ENCODE measurements around the gene MEGF9. TPM values are rescaled to one million over a fixed set of nuclear protein-coding genes. Genes with fewer than 3 reads are reported as not detected.
"Not testable (repeated sequence)": the region's sequence is repeated elsewhere in the genome, so short reads cannot be mapped to it uniquely, and the experiment has no call there.

MEGF9 gene
- 10 to 100 TPM; 18.4 to 19.9 TPM for total RNA-seq
- long read RNA-seq, donor 1, partial matches to known transcripts: 0 of 1 reads
- long read RNA-seq, donor 1, other reads (novel, unspliced or antisense): 1 of 1 reads
- long read RNA-seq, donor 2, partial matches to known transcripts: 2 of 4 reads
- long read RNA-seq, donor 2, other reads (novel, unspliced or antisense): 2 of 4 reads

DNA sequence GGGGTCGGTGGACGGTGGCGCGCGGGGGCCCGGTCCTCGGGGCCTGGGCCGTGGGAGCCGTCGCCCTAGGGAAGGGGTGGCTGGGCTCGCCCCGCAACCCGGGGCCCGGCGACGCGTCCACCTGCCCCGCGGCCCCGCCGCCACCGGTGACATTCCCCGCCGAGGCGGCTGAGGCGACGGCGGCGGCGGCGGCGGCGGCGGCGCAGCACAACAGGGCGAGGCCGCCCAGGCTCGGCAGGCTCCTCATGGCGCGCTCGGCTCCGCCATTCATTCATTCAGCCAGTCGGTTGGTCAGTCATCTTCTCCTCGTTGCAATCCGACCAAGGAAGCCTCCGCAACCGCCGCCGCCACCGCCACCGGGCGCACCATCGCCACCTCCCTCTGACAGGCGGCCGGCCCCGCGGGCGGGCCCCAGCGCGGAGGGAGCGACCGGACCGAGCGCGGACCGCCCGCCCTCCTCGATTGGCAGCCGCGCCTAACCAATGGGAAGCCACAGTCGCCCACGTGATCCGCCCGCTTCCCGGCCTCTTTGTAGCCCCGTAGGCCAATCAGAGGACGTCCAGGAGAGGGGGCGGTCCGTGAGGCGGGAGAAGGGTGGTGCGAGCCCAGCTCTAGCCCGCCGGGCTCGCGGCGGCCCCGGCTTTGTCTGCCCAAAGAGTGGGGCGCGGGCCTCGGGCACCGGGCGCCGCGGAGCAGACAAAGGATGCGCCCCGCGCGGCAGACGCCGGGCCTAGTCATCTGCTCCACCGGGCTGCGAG lies at the start of gene MEGF9:
TSS of gene MEGF9 (minus strand) at position 383 of the 758 bp plus-strand sequence. CDS start at position 271, 112 bp downstream.
- DNase-seq (ENCODE audit: low spot score): peak; percentile 100
- intact Hi-C loops (cut with DNase I): no loop called here

DNA sequence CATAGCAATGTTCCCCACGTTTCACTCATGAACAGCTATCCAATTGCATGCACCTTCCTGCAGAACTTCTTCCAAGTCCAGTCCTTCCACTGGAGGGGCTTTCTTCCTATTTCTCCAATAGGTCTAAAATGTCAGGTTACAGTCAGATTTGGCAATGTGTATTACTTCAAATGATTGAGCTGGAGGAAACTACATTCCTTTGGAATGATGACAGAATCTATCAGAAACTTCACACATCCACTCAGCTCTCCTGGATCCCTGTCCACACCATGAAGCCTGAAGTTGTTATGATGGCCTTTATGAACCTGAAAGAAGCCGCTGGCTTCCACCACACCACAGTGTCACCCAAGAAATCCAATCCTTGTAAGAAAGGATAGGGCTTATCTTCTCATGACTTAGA lies 46.7 kb upstream of the MEGF9 start:
- intact Hi-C loops (cut with DNase I): no loop called here
- no peak for DNase-seq (ENCODE audit: low spot score)

DNA sequence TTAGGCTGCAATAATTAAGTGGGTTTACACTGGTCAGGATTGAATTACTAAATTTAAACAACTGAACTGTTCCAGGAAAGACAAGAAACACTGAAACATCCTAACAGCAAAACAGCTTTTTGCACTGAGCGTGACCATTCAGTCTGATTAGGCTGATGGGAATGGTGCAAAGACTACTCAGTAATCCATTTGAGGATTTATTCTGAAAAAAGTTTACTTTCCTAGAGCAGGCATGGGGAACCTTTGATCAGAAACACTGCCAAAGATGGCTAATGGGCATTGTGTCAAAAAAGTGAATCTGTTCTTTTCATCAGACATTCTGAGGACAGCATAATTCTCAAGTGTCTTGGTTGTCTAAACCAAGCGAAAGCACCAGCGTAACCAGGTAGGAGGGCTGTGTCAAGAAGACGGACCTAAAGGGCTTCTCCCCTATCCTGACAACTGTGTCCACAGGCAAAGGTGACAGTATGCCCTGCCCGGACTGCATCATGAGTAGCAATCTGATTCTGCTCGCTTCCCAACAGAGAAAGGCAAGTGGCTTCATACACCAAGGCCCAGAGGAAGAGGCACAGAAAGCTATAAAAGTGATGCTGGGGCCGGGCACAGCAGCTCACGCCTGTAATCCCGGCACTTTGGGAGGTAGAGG lies 45.6 kb upstream of the MEGF9 start:
- no peak for DNase-seq (ENCODE audit: low spot score)
- intact Hi-C loops (cut with DNase I): loop anchor here (5.0 to 10.0 kb wide), 2 partner anchors 297 to 305 kb away; no protein-coding TSS in a partner anchor

DNA sequence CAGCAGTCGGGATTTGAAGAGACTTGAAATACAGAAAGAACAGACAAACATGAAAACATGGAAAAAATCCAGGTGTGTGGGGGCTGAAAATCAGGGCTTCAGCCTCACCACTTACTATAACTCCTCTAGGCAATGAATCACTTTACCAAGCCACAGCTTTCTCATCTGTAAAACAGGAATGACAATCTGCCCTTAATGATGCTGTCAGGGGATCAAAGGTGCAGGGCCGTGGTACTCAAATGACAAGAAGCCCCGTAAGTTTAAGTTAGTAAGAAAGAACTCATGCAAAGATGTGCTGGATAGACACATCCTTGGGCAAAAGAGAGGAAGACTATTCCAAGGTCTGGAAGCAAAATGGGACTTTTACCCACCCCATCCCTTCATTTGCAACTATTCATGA lies 44.3 kb upstream of the MEGF9 start:
- intact Hi-C loops (cut with DNase I): loop anchor here (5.0 to 10.0 kb wide), 2 partner anchors 299 to 306 kb away; no protein-coding TSS in a partner anchor
- no peak for DNase-seq (ENCODE audit: low spot score)

DNA sequence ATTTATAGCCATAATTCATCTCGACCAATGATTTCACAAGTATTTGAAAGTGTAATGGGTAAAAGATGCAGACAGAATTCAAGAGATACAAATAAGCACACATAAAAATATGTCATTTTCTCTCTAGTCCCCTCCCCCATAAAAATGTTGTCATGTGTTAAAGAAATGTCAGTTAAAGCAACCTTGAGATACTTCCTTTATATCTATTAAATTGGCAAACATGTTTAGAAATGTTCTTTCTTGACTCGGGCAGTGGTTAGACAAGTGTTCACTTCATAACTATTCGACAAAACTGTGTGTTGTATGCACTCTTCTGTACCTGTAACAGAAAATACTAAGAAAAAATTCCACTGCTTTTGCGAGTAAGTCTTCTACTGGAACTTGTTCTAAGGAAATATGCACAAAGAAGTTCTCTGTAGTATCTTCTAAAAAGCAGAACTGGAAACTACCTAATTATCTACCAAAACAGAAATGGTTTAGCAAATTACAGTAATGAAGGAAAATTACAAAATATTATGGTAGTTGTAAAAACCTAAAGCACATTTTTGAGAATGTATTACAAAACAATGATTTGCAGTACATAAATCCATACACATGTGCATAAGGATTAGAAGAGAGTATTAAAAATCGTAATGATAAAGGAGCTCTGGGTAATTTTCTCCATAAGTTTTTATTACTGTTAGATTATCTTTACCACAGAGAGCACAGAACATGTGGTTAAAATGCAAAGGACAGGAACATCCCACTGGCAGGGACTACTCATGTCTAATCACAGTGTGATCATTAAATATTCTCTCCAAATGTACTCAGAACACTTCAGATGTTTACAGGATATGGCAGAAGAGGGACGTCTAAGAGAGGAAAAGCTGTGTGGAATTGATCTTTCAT lies 43.0 kb upstream of the MEGF9 start:
- no peak for DNase-seq (ENCODE audit: low spot score)
- intact Hi-C loops (cut with DNase I): loop anchor here (5.0 to 10.0 kb wide), 2 partner anchors 300 to 308 kb away; no protein-coding TSS in a partner anchor

DNA sequence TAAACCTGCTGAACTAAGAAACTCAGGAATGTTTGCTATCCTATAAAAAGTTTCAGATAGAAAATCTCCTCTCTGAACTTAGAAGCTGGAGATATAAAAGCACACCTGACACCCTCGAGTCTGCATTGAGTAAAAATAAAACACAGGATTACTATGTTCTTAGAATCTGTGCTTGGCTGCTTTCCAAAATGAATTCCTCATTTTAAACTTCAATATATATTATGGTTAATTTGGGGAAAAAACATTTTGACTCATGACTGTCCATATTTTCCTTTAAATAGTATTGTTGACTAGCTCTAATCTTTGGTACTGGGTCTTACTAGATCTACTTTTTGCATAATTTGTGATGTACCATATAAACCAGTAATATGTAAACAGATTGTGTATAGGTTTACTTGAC lies 42.3 kb upstream of the MEGF9 start:
- intact Hi-C loops (cut with DNase I): loop anchor here (5.0 to 10.0 kb wide), 2 partner anchors 301 to 308 kb away; no protein-coding TSS in a partner anchor
- no peak for DNase-seq (ENCODE audit: low spot score)

DNA sequence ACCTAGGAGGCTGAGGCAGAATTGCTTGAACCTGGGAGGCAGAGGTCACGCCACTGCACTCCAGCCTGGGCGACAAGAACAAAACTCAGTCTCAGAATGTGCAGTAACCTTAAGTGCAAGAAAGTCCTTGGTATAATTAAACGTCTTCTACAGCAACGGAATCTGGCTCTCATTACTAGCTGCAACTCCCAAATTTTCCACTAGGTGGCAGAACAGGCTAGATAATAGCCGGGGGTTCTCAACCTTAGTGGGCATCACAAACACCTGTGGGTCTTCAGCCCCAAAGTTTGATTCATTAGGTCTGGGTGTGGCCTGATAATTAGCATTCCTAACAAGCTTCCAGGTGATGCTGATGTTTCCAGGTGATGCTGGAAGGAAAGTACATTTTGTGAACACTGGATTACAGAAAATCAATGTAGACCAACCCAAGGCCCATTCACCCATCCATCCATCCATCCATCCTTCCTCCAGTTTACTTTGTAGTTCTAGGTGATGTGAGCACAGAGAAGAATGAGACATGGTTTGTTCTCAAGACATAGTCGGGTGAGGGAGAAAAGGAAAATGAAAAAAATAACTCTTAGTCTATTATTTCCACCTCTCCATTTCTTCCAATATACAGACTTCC lies 41.7 kb upstream of the MEGF9 start:
- intact Hi-C loops (cut with DNase I): loop anchor here (5.0 to 10.0 kb wide), 2 partner anchors 301 to 309 kb away; no protein-coding TSS in a partner anchor
- no peak for DNase-seq (ENCODE audit: low spot score)

DNA sequence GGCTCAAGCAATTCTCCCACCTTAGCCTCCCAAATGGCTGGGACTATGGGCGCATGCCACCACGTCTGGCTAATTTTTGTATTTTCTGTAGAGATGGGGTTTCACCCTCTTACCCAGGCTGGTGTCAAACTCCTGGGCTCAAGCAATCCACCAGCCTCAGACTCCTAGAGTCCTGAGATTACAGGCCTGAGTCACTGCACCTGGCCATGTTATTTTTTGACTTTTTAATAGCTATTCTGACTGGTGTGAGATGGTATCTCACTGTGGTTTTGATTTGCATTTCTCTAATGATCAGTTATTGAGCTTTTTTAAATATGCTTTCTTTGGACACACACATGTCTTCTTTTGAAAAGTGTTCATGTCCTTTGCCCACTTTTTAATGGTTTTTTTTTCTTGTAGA lies 40.8 kb upstream of the MEGF9 start:
- intact Hi-C loops (cut with DNase I): loop anchor here (5.0 to 10.0 kb wide), 2 partner anchors 302 to 310 kb away; no protein-coding TSS in a partner anchor
- DNase-seq (ENCODE audit: low spot score): no peak

DNA sequence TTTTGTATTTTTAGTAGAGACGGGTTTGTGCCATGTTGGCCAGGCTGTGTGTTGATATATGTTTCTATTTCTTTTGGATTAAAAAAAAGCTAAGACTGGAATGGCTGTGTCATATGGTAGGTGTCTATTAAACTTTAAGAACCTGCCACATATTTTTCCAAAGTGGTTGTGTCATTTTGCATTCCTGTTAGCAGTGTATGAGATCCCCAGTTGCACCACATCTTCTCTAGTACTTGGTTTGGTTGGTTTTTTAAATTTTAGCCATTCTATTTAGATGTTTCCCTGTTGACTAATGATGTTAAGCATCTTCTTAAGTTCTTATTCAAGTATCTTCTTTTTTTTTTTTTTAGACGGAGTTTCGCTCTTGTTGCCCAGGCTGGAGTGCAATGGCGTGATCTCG lies 36.2 kb upstream of the MEGF9 start:
- intact Hi-C loops (cut with DNase I): loop anchor here in 1 of 2 donors (10.0 kb wide), 1 partner anchor 314 kb away; no protein-coding TSS in a partner anchor

DNA sequence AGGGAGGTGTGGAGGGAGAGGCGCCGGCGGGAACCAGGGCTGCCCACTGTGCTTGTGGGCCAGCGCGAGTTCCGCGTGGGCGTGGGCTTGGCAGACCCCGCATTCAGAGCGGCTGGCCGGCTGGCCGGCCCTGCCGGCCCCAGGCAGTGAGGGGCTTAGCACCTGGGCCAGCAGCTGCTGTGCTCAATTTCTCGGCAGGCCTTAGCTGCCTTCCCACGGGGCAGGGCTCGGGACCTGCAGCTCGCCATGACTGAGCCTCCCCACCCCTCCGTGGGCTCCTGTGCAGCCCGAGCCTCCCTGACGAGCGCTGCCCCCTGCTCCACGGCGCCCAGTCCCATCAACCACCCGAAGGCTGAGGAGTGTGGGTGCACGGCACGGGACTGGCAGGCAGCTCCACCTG lies 32.1 kb upstream of the MEGF9 start:
- DNase-seq (ENCODE audit: low spot score); intact Hi-C loops (cut with DNase I): not testable (repeated sequence)

More for the DNA sequence above, 36.2 kb upstream of the MEGF9 start:
- no peak for DNase-seq (ENCODE audit: low spot score)

DNA sequence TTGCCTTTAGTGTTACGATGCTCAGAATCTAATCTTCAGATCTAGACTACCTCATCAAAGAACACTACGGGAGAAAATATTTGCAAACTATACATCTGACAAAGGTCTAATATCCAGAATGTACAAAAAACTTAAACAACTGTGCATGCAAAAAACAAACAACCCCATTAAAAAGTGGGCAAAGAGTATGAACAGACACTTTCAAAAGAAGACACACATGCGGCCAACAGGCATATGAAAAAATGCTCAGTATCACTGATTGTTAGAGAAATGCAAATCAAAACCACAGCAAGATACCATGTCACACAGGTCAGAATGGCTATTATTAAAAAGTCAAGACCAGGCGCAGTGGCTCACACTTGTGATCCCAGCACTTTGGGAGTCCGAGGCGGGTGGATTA lies 31.0 kb upstream of the MEGF9 start:
- no peak for DNase-seq (ENCODE audit: low spot score)
- intact Hi-C loops (cut with DNase I): no loop called here

DNA sequence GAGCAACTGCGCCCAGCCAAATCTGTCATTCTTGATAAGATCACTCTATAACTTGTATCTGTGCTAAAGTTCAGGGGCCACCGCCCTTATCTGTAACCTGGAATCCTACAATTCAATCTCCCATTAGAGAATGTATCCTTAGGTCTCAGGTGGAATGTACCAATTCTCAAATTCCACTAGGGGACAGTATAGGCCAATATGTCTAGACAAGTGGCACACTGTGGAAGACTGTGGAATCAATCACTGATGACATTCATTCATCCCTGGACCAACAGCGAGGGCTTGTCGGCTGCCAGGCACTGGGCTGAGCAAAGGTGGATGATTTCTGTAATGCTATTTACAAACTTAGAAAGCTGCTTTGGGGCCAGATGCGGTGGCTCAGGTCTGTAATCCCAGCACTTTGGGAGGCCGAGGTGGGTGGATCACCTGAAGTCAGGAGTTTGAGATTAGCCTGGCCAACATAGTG lies 28.7 kb upstream of the MEGF9 start:
- intact Hi-C loops (cut with DNase I): no loop called here
- no peak for DNase-seq (ENCODE audit: low spot score)

DNA sequence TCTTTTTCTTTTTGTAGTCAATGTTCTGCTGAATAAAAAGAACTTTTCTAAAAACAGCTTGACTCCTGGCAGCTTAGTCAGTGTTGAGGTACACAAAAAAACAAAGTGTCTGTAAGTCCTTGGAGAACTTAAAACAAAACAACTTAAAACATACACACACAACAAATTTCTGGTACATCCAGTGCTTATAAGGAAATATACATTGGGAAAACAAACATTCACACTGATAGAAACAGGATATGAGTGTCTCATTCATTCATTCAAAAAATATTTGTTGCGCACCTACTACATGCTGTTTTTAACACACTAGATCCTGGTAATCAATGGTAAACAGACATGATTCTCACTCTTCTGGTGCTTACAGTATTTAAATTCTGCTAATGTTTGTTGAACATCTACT lies 27.4 kb upstream of the MEGF9 start:
- intact Hi-C loops (cut with DNase I): no loop called here
- DNase-seq (ENCODE audit: low spot score): no peak

DNA sequence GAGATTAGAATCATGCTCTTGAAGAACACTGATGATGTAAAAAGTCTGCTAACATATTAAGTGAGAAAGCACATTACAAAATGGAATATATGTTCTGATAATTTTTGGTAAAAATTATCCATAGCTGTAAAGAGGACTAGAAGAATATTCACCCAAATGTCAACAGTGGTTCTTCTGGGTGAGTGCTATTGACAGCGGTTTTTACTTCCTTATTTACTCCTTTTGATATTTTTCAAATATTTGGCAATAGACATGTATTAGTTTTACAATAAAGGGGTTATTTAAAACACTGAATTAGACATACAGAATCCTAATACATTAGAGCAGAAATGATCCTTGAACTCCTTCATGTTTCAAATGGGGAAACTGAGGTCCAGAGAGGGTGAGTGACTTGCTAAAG lies 26.9 kb upstream of the MEGF9 start:
- intact Hi-C loops (cut with DNase I): no loop called here
- no peak for DNase-seq (ENCODE audit: low spot score)

DNA sequence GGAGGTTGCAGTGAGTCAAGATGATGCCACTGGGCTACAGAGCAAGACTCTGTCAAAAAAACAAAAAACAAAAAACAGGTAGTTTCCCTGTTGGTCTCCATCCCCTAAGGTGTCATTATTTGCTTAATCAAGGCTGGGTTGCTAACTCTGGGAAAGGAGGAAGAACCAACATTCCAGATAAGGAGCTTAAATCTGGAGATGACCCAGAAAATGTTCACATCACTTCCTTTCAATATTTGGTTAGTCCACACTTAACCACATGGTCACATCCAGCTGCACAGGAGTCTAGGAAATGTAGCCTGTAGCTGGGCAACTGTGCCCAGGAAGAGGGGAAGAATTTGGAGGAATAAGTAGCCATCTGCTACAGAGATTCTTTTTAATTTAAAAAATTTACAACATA lies 25.9 kb upstream of the MEGF9 start:
- no peak for DNase-seq (ENCODE audit: low spot score)
- intact Hi-C loops (cut with DNase I): no loop called here

DNA sequence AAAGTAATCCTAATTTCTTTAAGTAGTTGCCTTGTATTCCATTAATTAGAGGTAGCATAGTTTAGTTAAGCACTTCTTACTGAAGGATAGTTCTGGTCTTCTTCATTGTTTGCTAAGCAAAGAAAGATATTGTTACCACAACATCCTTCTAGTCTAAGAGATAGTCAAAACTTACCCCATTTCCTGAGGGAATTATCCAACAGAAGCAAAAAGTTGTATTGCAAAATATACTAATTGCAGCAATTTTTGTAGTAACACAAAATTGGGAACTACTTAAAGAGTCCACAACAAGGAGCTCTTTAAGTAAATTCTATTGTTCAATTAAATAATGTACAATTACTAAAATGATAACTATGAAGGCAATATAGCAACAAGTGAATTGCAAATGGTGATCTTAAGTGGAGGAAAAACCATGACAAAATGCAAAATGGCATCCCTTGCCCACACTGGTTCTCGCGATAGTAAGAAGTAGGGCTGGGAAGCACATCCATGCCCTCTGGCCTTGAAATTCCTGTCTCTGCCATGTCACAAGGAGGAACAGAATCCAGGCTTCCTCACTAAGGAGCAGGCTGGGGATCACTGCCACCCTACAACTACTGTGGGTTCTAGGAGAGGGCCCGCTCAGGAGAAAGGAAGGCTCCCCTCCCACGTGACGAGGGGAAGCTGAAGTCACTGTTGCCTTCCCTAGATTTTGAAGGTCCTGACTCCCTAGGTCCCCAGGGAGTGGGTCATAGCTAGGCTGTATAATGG lies 23.3 kb upstream of the MEGF9 start:
- intact Hi-C loops (cut with DNase I): no loop called here
- DNase-seq (ENCODE audit: low spot score): no peak

DNA sequence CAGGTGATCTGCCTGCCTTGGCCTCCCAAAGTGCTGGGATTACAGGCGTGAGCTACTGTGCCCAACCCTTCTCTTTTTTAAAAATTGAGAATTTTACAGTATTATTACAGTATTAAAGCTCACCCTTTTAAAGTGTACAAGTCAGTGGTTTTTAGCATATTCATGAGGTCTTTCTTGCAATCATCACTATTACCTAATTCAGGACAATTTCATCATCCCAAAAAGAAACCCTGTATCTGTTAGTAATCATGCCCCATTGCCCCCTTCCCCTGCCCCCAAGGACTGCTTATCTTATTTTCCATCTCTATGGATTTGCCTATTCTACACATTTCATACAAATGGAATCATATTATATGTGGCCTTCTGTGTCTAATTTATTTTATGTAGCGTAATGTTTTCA lies 22.6 kb upstream of the MEGF9 start:
- intact Hi-C loops (cut with DNase I): no loop called here
- no peak for DNase-seq (ENCODE audit: low spot score)
